ENCODE measurements around the gene DIP2B. TPM values are rescaled to one million over a fixed set of nuclear protein-coding genes. Genes with fewer than 3 reads are reported as not detected.
A peak's percentile ranks its signal among the peaks of the same experiment; 100 is the strongest.

Gene DIP2B
- total RNA-seq, 1 experiment from 2014 or later, result 26.1 TPM

- no peak for TF ChIP-seq GTF2I (CRISPR knock-in tag; conservative IDR thresholded peaks at IDR 0.05)
- TF ChIP-seq, protein P1, sequence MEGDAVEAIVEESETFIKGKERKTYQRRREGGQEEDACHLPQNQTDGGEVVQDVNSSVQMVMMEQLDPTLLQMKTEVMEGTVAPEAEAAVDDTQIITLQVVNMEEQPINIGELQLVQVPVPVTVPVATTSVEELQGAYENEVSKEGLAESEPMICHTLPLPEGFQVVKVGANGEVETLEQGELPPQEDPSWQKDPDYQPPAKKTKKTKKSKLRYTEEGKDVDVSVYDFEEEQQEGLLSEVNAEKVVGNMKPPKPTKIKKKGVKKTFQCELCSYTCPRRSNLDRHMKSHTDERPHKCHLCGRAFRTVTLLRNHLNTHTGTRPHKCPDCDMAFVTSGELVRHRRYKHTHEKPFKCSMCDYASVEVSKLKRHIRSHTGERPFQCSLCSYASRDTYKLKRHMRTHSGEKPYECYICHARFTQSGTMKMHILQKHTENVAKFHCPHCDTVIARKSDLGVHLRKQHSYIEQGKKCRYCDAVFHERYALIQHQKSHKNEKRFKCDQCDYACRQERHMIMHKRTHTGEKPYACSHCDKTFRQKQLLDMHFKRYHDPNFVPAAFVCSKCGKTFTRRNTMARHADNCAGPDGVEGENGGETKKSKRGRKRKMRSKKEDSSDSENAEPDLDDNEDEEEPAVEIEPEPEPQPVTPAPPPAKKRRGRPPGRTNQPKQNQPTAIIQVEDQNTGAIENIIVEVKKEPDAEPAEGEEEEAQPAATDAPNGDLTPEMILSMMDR (IDR thresholded peaks at IDR 0.05), result no peak
- TF ChIP-seq, protein P2, sequence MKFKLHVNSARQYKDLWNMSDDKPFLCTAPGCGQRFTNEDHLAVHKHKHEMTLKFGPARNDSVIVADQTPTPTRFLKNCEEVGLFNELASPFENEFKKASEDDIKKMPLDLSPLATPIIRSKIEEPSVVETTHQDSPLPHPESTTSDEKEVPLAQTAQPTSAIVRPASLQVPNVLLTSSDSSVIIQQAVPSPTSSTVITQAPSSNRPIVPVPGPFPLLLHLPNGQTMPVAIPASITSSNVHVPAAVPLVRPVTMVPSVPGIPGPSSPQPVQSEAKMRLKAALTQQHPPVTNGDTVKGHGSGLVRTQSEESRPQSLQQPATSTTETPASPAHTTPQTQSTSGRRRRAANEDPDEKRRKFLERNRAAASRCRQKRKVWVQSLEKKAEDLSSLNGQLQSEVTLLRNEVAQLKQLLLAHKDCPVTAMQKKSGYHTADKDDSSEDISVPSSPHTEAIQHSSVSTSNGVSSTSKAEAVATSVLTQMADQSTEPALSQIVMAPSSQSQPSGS (CRISPR knock-in tag; IDR thresholded peaks at IDR 0.05; ENCODE audit: borderline replicate concordance, low read depth), result no peak
- TF ChIP-seq, protein P3, sequence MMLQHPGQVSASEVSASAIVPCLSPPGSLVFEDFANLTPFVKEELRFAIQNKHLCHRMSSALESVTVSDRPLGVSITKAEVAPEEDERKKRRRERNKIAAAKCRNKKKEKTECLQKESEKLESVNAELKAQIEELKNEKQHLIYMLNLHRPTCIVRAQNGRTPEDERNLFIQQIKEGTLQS (CRISPR knock-in tag; conservative IDR thresholded peaks at IDR 0.05), result no peak
Measured at GRCh38 chr12:50647479-50647878, 142.7 kb downstream of the DIP2B start (continued).

GRCh38 chr12:50650285-50650684, 145.5 kb downstream of the DIP2B start:
- Mint-ChIP-seq H3K4me3 (no peak overlapping the region), H3K36me3 (0 out of 2 replicates have a peak, but pooled peaks cover 4% of the 10 kb centered on the region), H3K9me3 (peaks cover 3% of the 10 kb centered on the region; the same call in 1 of the 2 replicates), H3K27ac (peak overlapping the region; percentile 20), H3K27me3 (ENCODE audit: low read depth) (no peaks in the 10 kb centered on the region), H3K4me1 (peaks cover 14% of the 10 kb centered on the region)
- CTCF ChIA-PET, result no interaction called here
- no peak for DNase-seq (ENCODE audit: low spot score)
- ATAC-seq, result no peak
- TF ChIP-seq, protein P4, sequence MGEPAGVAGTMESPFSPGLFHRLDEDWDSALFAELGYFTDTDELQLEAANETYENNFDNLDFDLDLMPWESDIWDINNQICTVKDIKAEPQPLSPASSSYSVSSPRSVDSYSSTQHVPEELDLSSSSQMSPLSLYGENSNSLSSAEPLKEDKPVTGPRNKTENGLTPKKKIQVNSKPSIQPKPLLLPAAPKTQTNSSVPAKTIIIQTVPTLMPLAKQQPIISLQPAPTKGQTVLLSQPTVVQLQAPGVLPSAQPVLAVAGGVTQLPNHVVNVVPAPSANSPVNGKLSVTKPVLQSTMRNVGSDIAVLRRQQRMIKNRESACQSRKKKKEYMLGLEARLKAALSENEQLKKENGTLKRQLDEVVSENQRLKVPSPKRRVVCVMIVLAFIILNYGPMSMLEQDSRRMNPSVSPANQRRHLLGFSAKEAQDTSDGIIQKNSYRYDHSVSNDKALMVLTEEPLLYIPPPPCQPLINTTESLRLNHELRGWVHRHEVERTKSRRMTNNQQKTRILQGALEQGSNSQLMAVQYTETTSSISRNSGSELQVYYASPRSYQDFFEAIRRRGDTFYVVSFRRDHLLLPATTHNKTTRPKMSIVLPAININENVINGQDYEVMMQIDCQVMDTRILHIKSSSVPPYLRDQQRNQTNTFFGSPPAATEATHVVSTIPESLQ (CRISPR knock-in tag; IDR thresholded peaks at IDR 0.05), result no peak
- POLR2A ChIA-PET, result no interaction called here

GRCh38 chr12:50655374-50655921, 150.7 kb downstream of the DIP2B start:
- peaks cover 9% of the 10 kb centered on the region; the same call in 1 of the 2 replicates for H3K36me3 Mint-ChIP-seq
- H3K27me3 Mint-ChIP-seq (ENCODE audit: low read depth), result no peaks in the 10 kb centered on the region
- peaks cover 10% of the 10 kb centered on the region for H3K4me1 Mint-ChIP-seq
- no peak overlapping the region for H3K27ac Mint-ChIP-seq
- H3K4me3 Mint-ChIP-seq, result no peak overlapping the region
- no peaks in the 10 kb centered on the region for H3K9me3 Mint-ChIP-seq
- ChIA-PET CTCF (no interaction called here), POLR2A (no interaction called here)
- ATAC-seq (no peak), DNase-seq (ENCODE audit: low spot score) (no peak)
- TF ChIP-seq ZNF423 (CRISPR knock-in tag; IDR thresholded peaks at IDR 0.05) (no peak), ZNF232 (CRISPR knock-in tag; IDR thresholded peaks at IDR 0.05) (no peak), NFATC4 (CRISPR knock-in tag; IDR thresholded peaks at IDR 0.05) (no peak), CREB1 (CRISPR knock-in tag; IDR thresholded peaks at IDR 0.05) (no peak), GTF2I (CRISPR knock-in tag; conservative IDR thresholded peaks at IDR 0.05) (no peak), ZNF671 (CRISPR knock-in tag; IDR thresholded peaks at IDR 0.05) (no peak), GRHL2 (CRISPR knock-in tag; IDR thresholded peaks at IDR 0.05; ENCODE audit: insufficient replicate concordance, severe bottlenecking) (no peak), CBFB (CRISPR knock-in tag; IDR thresholded peaks at IDR 0.05; ENCODE audit: low read depth) (no peak), ZNF317 (CRISPR knock-in tag; IDR thresholded peaks at IDR 0.05; ENCODE audit: borderline replicate concordance, low read depth) (no peak), TEAD1 (CRISPR knock-in tag; IDR thresholded peaks at IDR 0.05) (no peak), TP53 (CRISPR knock-in tag; IDR thresholded peaks at IDR 0.05) (no peak)
- TF ChIP-seq, protein P5, sequence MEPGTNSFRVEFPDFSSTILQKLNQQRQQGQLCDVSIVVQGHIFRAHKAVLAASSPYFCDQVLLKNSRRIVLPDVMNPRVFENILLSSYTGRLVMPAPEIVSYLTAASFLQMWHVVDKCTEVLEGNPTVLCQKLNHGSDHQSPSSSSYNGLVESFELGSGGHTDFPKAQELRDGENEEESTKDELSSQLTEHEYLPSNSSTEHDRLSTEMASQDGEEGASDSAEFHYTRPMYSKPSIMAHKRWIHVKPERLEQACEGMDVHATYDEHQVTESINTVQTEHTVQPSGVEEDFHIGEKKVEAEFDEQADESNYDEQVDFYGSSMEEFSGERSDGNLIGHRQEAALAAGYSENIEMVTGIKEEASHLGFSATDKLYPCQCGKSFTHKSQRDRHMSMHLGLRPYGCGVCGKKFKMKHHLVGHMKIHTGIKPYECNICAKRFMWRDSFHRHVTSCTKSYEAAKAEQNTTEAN (CRISPR knock-in tag; IDR thresholded peaks at IDR 0.05), result no peak
- TF ChIP-seq, protein P6, sequence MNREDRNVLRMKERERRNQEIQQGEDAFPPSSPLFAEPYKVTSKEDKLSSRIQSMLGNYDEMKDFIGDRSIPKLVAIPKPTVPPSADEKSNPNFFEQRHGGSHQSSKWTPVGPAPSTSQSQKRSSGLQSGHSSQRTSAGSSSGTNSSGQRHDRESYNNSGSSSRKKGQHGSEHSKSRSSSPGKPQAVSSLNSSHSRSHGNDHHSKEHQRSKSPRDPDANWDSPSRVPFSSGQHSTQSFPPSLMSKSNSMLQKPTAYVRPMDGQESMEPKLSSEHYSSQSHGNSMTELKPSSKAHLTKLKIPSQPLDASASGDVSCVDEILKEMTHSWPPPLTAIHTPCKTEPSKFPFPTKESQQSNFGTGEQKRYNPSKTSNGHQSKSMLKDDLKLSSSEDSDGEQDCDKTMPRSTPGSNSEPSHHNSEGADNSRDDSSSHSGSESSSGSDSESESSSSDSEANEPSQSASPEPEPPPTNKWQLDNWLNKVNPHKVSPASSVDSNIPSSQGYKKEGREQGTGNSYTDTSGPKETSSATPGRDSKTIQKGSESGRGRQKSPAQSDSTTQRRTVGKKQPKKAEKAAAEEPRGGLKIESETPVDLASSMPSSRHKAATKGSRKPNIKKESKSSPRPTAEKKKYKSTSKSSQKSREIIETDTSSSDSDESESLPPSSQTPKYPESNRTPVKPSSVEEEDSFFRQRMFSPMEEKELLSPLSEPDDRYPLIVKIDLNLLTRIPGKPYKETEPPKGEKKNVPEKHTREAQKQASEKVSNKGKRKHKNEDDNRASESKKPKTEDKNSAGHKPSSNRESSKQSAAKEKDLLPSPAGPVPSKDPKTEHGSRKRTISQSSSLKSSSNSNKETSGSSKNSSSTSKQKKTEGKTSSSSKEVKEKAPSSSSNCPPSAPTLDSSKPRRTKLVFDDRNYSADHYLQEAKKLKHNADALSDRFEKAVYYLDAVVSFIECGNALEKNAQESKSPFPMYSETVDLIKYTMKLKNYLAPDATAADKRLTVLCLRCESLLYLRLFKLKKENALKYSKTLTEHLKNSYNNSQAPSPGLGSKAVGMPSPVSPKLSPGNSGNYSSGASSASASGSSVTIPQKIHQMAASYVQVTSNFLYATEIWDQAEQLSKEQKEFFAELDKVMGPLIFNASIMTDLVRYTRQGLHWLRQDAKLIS (CRISPR knock-in tag; IDR thresholded peaks at IDR 0.05; ENCODE audit: borderline replicate concordance), result no peak
- TF ChIP-seq, protein P7, sequence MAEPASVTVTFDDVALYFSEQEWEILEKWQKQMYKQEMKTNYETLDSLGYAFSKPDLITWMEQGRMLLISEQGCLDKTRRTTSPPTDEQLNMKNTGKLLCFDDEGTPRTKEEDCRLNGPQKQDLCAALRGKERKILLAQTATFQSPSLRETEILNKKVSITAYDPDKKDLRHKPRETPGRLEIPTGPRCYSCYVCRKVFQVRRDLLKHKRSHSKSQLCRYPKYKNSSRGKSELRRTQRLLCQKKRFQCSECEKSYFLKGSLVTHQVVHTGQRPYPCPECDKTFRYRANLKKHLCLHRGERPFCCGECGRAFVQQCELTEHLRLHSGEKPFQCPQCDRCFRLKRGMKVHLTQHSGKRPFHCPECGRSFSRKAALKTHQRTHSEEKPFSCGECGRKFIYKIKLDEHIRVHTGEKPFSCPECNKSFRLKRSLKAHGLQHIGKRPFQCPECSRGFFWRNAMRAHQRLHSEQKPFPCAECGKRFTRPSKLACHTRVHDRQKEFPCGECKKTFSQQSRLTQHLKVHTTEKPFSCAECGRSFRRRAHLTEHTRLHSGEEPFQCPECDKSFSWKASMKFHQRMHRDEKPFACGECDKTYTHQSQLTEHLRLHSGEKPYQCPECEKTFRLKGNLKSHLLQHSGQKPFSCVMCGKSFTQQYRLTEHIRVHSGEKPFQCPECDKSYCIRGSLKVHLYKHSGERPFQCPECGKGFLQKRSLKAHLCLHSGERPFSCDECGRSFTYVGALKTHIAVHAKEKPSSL (CRISPR knock-in tag; conservative IDR thresholded peaks at IDR 0.05), result no peak
- TF ChIP-seq, protein P2 (CRISPR knock-in tag; IDR thresholded peaks at IDR 0.05; ENCODE audit: borderline replicate concordance, low read depth), result no peak
